SH-SY5Y (cell line): ENCODE data around the gene PRRC2C.

Experiments used
- GATA2 ChIP-seq: IDR thresholded peaks from 2 replicates; pipeline ENCODE4 v1.6.1; 2011; ENCODE audit warnings: mild to moderate bottlenecking, low read depth, low read length
- GATA3 ChIP-seq: IDR thresholded peaks from 2 replicates; pipeline ENCODE4 v1.6.1; 2011; ENCODE audit warnings: low read depth, mild to moderate bottlenecking, low read length, moderate library complexity

GRCh38 chr1:171509191-171509590, 23.9 kb downstream of the PRRC2C start:
- TF ChIP-seq GATA2: no peak
- no peak for TF ChIP-seq GATA3
